Mucosa of gallbladder (tissue), 1 donor: ENCODE results near the gene DYNLT5. TPM values are rescaled to one million over a fixed set of nuclear protein-coding genes. Genes with fewer than 3 reads are reported as not detected.
"Not testable (repeated sequence)": the region's sequence is repeated elsewhere in the genome, so short reads cannot be mapped to it uniquely, and the experiment has no call there.

Experiments
- DNase-seq: peaks from one replicate; pipeline ENCODE4 v3.0.0-alpha.2; 2020; ENCODE audit warnings: low spot score
- total RNA-seq: library from RNA; stranded (reverse); gene quantifications from one replicate; pipeline ENCODE4 v1.2.1, GENCODE V29; 2021
- donor health status: DM: no; HTN: no; CAD: no.

Gene DYNLT5
- total RNA-seq, 1 donor from 2014 or later = 0.32 TPM

DNA sequence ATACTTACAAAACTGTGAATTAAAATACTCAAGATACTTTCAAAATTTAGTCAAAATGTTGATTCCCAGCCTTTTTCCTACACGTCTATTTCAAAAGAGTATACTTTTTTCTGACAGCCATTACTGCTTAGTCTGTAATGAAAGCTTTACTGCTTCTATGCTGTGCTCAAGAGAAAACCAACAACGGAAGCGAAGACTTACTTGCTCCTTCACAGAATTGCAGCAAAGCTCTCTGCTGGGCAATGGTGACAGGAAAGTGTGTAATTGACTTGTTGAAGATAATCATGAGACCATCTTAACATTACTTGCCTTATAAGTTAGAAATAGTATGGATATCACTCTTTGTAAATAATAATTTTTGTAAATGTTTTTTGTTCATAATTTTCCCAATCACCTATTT, 1.7 kb upstream of the DYNLT5 start:
- no peak for DNase-seq

DNA sequence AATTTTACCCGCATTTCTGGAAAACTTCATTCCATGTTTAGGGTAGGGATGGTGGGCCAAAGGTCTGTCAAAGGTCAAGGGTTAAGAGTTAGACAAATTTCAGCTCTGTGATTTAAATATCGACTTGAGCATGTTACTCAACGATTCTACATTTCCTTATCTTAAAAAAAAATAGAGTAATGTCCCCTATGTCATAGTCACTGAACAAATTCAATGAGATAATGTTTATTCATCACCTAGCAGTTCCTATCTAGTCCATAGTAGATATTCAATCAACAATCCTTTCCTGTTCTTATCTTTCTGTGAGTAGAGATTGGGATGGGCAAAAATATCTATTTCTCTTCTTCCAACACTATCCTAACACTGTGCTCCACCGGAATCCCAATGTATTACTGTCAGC, 1.1 kb upstream of the DYNLT5 start:
- no peak for DNase-seq

DNA sequence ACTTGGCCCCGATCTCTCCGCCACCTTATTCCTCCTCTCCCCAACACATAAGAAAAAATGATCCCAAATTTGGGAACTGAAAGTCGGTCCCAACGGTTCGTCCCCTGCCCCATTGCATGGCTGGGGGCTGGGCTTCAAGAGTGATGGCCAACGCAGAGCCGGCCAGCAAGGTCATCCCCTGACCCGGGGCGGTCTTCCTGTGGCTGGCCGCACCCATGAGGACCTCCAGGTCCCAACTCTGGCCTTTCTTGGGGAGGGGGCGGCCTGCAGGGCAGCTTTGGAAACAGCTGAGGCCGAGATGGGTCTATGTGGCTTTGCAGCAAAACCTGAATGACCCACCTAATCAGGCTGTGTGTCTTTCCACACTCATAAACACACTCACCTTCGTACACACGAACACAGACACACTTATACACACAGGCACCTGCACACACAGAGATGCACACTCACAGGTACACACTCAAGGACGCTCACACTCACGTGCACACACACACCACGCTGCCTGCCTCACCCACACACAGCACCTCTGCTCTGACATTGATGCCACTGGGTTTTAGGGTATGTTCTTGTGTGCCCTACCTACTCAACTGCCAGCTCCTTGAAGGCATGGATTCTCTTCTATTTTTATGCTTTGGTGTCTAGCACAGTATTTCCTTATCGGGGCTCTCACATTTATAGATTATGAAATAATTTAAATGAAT, 562 bp downstream of the DYNLT5 start:
- no peak for DNase-seq

DNA sequence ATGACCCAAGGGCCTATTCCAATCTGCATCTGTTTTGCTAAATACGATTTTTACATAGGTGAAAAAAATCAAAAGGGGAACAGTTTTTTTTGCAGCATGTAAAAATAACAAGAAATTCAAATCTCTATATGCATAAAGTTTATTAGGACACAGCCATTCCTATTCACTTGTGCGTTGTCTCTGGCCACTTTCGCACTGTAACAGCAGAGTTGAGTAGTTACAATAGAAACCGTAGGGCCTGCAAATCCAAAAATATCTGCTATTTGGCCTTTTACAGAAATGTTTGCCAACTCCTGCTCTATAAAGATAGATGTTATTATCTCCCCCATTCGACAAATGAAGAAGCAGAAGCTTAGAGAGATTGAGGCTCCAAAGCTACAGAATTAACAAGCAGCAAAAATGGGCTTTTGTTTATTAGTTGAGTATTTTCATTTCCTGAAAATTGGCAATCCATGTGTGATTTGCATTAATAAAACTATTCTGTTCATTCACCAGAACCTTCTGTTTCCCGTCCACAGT, 5.5 kb downstream of the DYNLT5 start:
- DNase-seq = no peak

GRCh38 chr1:66758241-66758755, 6.0 kb downstream of the DYNLT5 start:
- no peak for DNase-seq

- no peak for DNase-seq
Measured at GRCh38 chr1:66760506-66760905, 8.2 kb downstream of the DYNLT5 start.

DNA sequence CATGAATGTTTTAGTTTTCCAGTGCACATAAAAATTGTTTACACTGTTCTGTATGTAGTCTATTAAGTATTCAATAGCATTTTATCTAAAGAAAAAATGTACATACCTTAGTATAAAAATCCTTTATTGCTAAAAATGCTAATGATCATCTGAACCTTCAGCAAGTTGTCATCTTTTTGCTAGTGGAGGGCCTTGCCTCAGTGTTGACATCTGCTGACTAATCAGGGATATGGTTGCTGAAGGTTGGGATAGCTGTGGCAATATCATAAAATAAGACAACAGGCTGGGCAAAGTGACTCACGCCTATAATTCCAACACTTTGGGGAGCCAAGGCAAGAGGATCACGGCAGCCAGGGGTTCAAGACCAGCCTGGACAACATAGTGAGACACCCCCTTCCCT, 9.0 kb downstream of the DYNLT5 start:
- no peak for DNase-seq

- DNase-seq = peak; percentile 41
Measured at GRCh38 chr1:66764994-66765578, 12.8 kb downstream of the DYNLT5 start.

DNA sequence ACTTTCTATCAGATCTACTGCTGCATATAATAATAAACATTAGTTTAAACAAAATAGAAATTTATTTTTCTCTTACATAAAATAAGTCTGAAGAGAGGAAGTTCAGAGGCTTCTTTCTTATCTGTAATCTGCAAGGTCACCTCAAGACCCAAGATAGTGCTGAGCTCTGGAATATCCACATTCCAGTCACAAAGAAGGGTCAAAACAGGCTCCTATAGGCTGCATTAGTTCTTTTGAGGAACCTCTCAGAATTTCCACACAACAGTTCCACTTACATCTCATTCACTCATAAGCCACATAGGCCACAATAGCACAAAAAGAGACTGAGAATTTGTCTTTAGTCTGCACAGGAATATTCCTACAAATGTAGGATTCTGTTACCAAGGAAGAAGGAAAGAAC, 15.4 kb downstream of the DYNLT5 start:
- no peak for DNase-seq

- no peak for DNase-seq
Measured at GRCh38 chr1:66768965-66769364, 16.7 kb downstream of the DYNLT5 start.

DNA sequence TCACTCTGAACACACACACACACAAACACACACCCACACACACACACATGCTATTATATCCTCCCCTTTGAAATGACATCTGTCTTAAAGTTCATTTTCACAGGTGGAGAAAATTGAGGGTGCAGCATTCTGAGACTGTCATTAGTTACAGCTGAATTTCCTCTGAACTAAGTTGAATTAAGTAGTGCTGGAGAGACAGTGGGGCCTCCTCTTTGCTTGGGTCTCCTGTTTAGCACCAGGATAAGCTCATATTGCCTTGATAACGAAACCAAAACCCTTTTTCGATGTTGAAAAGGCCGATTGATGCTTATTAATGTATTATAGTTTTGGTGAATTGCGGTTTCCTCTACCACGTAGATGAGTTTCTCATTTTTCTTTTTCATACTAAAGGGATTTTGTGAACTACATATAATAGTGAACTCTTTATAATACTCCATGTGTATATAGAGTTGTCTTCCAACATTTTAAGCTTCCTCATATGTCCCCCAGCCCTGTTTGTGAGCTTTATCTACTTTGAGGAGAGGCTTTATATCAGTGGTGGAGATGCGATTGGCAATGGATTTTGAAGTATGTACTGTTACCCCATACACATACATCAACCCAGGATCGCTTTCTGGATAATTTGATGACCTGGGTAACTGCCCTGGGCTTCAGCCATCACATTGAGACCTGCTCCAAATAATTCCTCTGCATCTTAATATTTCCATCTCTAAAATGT, 17.4 kb downstream of the DYNLT5 start:
- no peak for DNase-seq

DNA sequence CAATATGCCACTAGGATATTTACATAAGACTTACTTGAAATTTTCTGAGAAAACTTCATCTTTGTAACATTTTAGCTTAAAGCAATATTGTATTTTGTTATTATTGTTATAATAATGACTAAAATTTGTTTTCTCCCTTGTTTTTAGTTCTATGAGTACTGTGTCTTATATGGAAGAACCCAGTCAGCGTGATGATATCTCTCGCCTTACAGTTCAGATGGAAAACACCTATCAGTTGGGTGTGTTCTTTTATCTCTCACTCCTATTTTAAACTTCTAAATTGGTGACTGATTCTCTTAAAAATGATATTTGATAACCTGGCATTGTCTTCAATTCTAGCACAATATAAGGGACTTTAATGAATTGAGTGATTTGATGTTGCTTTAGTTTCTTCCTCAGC, 18.0 kb downstream of the DYNLT5 start:
- DNase-seq = no peak

- no peak for DNase-seq
Measured at GRCh38 chr1:66770694-66771093, 18.4 kb downstream of the DYNLT5 start.

GRCh38 chr1:66773227-66773626, 21.0 kb downstream of the DYNLT5 start:
- no peak for DNase-seq

- DNase-seq = no peak
Measured at GRCh38 chr1:66774438-66774837, 22.2 kb downstream of the DYNLT5 start.

DNA sequence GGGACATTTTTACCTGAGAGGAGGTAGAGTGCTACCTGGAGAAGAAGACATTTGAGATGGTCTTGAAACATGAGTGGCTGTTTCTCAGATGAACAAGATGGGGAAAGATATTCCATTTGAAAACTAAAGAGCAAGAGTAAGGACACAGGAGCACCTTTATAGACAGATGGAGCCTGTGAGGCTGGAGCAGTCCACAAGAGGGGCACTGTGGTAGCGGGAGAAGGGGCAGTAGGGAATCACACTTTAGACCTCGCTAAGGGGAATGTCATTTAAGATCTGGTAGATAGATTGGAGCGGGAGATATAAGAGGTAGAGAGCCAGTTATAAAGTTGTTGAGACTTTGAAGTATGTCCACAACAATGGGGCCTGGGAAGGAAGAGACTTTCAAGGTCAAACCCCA, 23.4 kb downstream of the DYNLT5 start:
- DNase-seq = no peak

GRCh38 chr1:66777831-66778230, 25.6 kb downstream of the DYNLT5 start:
- DNase-seq = no peak

GRCh38 chr1:66778266-66778665, 26.0 kb downstream of the DYNLT5 start:
- no peak for DNase-seq

- no peak for DNase-seq
Measured at GRCh38 chr1:66778969-66779368, 26.7 kb downstream of the DYNLT5 start.

- DNase-seq = no peak
Measured at GRCh38 chr1:66779475-66780078, 27.3 kb downstream of the DYNLT5 start.

GRCh38 chr1:66785800-66786199, 33.5 kb downstream of the DYNLT5 start:
- not testable (repeated sequence) for DNase-seq

DNA sequence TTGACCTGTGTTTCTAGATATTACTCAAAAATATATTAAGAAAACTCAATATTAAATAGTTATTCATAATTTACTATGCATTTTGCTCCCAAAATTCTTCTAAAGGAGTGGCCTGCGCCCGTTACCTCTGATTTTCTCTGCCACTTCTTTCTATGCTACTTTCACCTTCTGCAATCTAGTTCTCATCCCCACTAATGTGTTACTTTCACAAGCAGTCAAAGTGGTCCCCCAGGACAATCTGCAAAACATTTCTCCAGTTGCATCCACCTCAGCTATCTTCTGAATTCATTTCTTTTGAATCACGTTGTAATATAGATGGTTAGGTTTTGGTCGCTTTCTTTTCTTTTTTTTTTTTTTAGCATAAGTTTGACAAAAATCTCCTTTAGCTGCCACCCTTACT, 35.4 kb downstream of the DYNLT5 start:
- DNase-seq = no peak
